Ovary (tissue), 9 donors: ENCODE data around the gene RHBDD2. TPM values are rescaled to one million over a fixed set of nuclear protein-coding genes. Genes with fewer than 3 reads are reported as not detected.
"Not testable (repeated sequence)": the region's sequence is repeated elsewhere in the genome, so short reads cannot be mapped to it uniquely, and the experiment has no call there.

Experiments used
- DNase-seq, 5 donors: peaks; one replicate each; pipeline ENCODE4 v3.0.0-alpha.2; 2019 to 2020
- H3K27ac ChIP-seq, 2 donors: fragments of 200-600 bp; one replicate each; pipeline versions ENCODE4 v1.5.1 to v1.8.0; 2019 to 2022
- H3K27me3 ChIP-seq: fragments of 200-600 bp; one replicate; pipeline ENCODE4 v1.8.0; 2022
- H3K36me3 ChIP-seq: fragments of 200-600 bp; sonication (generic); one replicate; pipeline ENCODE4 v1.5.1; 2019
- H3K4me1 ChIP-seq: one replicate; pipeline ENCODE4 v1.8.1; 2013; ENCODE audit warnings: mild to moderate bottlenecking, moderate library complexity; ENCODE audit not compliant: insufficient read depth
- H3K4me3 ChIP-seq: fragments of 200-600 bp; sonication (generic); one replicate; pipeline ENCODE4 v1.5.1; 2017
- H3K9me3 ChIP-seq, 2 donors: fragments of 200-600 bp in 1 of 2; sonication (generic) in 1 of 2; one replicate each; pipeline versions ENCODE4 v1.5.1 to v1.8.1; 2013 to 2019; ENCODE audit warnings: mild to moderate bottlenecking in 1 of 2, moderate library complexity in 1 of 2
- EP300 ChIP-seq: sonication (generic); formaldehyde crosslinking; IDR thresholded peaks from one replicate; pipeline ENCODE4 v1.6.1; 2017; ENCODE audit warnings: antibody characterized with exemption
- POLR2A ChIP-seq: fragments of 450-650 bp; IDR thresholded peaks from one replicate; pipeline ENCODE4 v1.6.1; 2017; ENCODE audit warnings: antibody characterized with exemption, mild to moderate bottlenecking, moderate library complexity
- WGBS, 3 donors: extraction: QIAGEN DNeasy Blood & Tissue Kit in 1 of 3; methylation state at CpG; one replicate each; pipeline versions ENCODE4 v1.1.5 to v1.1.7; 2013 to 2017; 5-methylcytosine and 5-hydroxymethylcytosine counted together
- intact Hi-C, 4 donors: fragments of 100-400 bp; cut with DNase I; formaldehyde crosslinking; loops; one replicate each; pipeline versions ENCODE4 v1.11.0 to v1.15.1; 2022 to 2023
- polyA plus RNA-seq, 2 donors: library from polyadenylated mRNA; stranded (reverse); fragments of 200-250 nt in 1 of 2; fragments of 350-450 nt in 1 of 2; fragmentation: Illumina TruSeq in 1 of 2; extraction: RNeasy Lipid Tissue Mini Kit (QIAGEN cat#74804) in 1 of 2; gene quantifications; one replicate each; pipeline ENCODE4 v1.2.3, GENCODE V29; 2013 to 2014
- total RNA-seq, 7 donors: library from RNA; depleted of rRNA in 2 of 7; stranded (reverse); fragments of >200 nt in 2 of 7; fragmentation: NEBNext Ultra II Directional in 3 of 7; extraction: Animal tissue kit (Norgen Biotek cat#: 25700) in 3 of 7; gene quantifications; one replicate each; pipeline versions ENCODE4 v1.1.0 to v1.2.4, GENCODE V29; 2016 to 2023
- TF ChIP-seq, protein P1 (sequence below), 3 donors: fragments of 450-650 bp in 2 of 3; fragments of 200-600 bp in 1 of 3; IDR thresholded peaks; one replicate each; pipeline versions ENCODE4 v1.5.1 to v1.8.0; 2016 to 2022; ENCODE audit warnings: antibody characterized with exemption in 3 of 3, mild to moderate bottlenecking in 1 of 3
- donor health status: DM: no; HTN: no; CAD: no; lungs with moderate emphysema.
- donor health status: DM: no; HTN: no; CAD: no.
- donor health status: Bipolar disorder and iron deficiency.
- donor health status: DM: yes; HTN: yes; CAD: no.
- donor health status: DM: no; HTN: no; CAD: no.
- donor health status: DM: yes; HTN: yes; CAD: no.

Gene RHBDD2
- total and polyA plus RNA-seq, 9 donors, result 26.6 to 99.3 (median 70.0) TPM

DNA sequence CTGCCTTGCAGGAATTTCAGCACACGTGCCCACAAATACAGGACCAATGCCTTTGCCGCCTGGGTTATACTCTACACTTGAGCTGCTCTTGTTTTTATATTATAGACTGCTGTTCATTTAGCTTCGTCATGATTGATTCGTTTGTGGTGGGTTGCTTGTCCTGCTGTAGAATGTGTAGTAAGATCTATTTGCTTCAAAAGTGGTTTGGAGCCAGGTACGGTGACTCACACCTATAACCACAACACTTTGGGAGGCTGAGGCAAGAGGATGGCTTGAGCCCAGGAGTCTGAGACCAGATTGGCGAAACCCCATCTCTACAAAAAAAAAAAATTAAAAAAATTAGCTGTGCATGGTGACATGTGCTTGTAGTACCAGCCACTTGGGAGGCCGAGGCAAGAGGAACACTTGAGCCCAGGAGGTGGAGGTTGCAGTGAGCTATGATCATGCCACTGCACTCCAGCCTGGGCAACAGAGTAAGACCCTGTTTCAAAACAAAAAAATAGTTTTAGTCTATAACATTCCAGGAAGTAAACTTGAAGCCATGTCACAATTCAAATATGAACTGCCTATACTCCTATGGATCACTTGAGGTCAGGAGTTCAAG, 9.0 kb upstream of the RHBDD2 start:
- no peaks in the 10 kb centered on the region for H3K9me3 ChIP-seq
- peaks cover 10% of the 10 kb centered on the region for H3K4me1 ChIP-seq
- TF ChIP-seq POLR2A, result no peak
- TF ChIP-seq, protein P1, sequence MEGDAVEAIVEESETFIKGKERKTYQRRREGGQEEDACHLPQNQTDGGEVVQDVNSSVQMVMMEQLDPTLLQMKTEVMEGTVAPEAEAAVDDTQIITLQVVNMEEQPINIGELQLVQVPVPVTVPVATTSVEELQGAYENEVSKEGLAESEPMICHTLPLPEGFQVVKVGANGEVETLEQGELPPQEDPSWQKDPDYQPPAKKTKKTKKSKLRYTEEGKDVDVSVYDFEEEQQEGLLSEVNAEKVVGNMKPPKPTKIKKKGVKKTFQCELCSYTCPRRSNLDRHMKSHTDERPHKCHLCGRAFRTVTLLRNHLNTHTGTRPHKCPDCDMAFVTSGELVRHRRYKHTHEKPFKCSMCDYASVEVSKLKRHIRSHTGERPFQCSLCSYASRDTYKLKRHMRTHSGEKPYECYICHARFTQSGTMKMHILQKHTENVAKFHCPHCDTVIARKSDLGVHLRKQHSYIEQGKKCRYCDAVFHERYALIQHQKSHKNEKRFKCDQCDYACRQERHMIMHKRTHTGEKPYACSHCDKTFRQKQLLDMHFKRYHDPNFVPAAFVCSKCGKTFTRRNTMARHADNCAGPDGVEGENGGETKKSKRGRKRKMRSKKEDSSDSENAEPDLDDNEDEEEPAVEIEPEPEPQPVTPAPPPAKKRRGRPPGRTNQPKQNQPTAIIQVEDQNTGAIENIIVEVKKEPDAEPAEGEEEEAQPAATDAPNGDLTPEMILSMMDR (IDR thresholded peaks at IDR 0.05), result no peak
- no peak overlapping the region for H3K27ac ChIP-seq
- 77 to 89% (median 79%) methylated on average over 7 of the region's 7 CpGs for WGBS, 3 donors
- H3K27me3 ChIP-seq, result no peaks in the 10 kb centered on the region
- DNase-seq, result no peak
- no peaks in the 10 kb centered on the region for H3K36me3 ChIP-seq
- no peak overlapping the region for H3K4me3 ChIP-seq
- intact Hi-C loops, result loop anchor here in 2 of 4 donors (10.0 kb wide), 2 partner anchors 125 to 145 kb away; partner anchors contain the start of gene TMEM120A (in 1 of the 2)

DNA sequence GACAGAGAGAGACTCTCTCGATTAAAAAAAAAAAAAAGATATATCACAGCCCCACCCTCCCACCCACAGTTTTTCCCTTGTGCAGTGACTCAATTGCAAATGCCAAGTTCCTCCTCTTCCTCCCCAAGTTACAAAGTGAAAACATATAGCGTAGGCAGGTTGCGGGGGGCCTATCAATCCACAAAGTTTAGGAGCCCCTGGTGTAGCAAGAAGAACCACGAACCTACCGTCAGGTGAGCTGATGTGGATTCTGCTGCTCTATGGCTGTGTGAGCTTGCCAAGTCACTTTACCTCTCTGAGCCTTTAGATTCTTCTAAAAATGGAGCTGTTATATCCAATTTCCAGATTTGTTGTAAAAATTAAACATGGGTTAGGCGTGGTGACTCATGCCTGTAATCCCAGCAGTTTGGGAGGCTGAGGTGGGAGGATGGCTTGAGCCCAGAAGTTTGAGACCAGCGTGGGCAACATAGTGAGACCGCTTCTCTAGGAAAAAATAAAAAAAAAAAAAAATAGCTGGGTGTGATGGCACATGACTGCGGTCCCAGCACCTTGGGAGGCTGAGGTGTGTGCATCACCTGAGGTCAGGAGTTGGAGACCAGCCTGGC, 8.2 kb upstream of the RHBDD2 start:
- H3K4me3 ChIP-seq, result no peak overlapping the region
- peaks cover 10% of the 10 kb centered on the region for H3K4me1 ChIP-seq
- intact Hi-C loops, result loop anchor here in 2 of 4 donors (10.0 kb wide), 2 partner anchors 124 to 144 kb away; partner anchors contain the start of gene TMEM120A (in 1 of the 2)
- no peaks in the 10 kb centered on the region for H3K36me3 ChIP-seq
- H3K27ac ChIP-seq, result no peak overlapping the region
- H3K27me3 ChIP-seq, result no peaks in the 10 kb centered on the region
- no peak for DNase-seq
- WGBS, 3 donors, result 85 to 88% (median 87%) methylated on average over 9 of the region's 9 CpGs
- TF ChIP-seq EP300 (no peak), POLR2A (no peak)
- TF ChIP-seq, protein P1 (IDR thresholded peaks at IDR 0.05), result no peak
- no peaks in the 10 kb centered on the region for H3K9me3 ChIP-seq

GRCh38 chr7:75872073-75872782, 6.6 kb upstream of the RHBDD2 start:
- no peak overlapping the region for H3K27ac ChIP-seq
- no peak overlapping the region for H3K4me3 ChIP-seq
- peaks cover 6% of the 10 kb centered on the region for H3K4me1 ChIP-seq
- DNase-seq, result no peak
- TF ChIP-seq, protein P1 (IDR thresholded peaks at IDR 0.05), result no peak
- no peak for TF ChIP-seq POLR2A
- no peak for TF ChIP-seq EP300
- H3K27me3 ChIP-seq, result no peaks in the 10 kb centered on the region
- no peaks in the 10 kb centered on the region for H3K36me3 ChIP-seq
- 38 to 43% (median 40%) methylated on average over 13 of the region's 13 CpGs for WGBS, 3 donors
- intact Hi-C loops, result loop anchor here in 2 of 4 donors (10.0 kb wide), 2 partner anchors 123 to 143 kb away; partner anchors contain the start of gene TMEM120A (in 1 of the 2)
- H3K9me3 ChIP-seq, result no peaks in the 10 kb centered on the region

DNA sequence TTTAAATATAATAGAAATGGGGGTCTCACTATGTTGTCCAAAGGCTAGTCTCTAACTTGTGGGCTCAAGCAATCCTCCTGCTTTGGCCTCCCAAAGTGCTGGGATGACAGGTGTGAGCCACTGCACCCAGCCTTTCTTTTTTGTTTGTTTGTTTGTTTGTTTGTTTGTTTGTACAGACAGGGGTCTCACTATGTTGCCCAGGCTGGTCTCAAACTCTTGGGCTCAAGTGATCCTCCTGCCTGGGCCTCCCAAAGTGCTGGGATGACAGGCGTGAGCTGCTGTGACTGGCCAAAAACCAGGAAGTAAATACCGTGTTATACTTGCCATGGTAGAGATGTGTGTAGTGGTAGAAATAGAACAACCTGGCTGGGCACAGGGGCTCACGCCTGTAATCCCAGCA, 4.7 kb upstream of the RHBDD2 start:
- H3K9me3 ChIP-seq, H3K27ac ChIP-seq, H3K4me3 ChIP-seq, DNase-seq, H3K4me1 ChIP-seq, H3K36me3 ChIP-seq, H3K27me3 ChIP-seq: not testable (repeated sequence)
- WGBS, 3 donors, result 88% methylated on average over 3 of the region's 3 CpGs
- intact Hi-C loops, result loop anchor here in 2 of 4 donors (10.0 kb wide), 2 partner anchors 121 to 141 kb away; partner anchors contain the start of gene TMEM120A (in 1 of the 2)
